K562 (cell line): ENCODE results near the gene IDUA. TPM values are rescaled to one million over a fixed set of nuclear protein-coding genes. Genes with fewer than 3 reads are reported as not detected.

Experiments used
- ATF7 ChIP-seq: fragments of 450-650 bp; IDR thresholded peaks from 2 replicates; pipeline ENCODE4 v1.7.1; 2014; ENCODE audit warnings: mild to moderate bottlenecking, moderate library complexity
- CEBPB ChIP-seq: fragments of 450-650 bp; IDR thresholded peaks from 2 replicates; pipeline ENCODE4 v1.6.1; 2016; ENCODE audit warnings: missing genetic modification characterization, missing compliant biosample characterization
- JUND ChIP-seq, 2 experiments: IDR thresholded peaks; 2 replicates in 1 of 2; 3 replicates in 1 of 2; pipeline ENCODE4 v1.6.1; 2011; ENCODE audit warnings: borderline replicate concordance in 2 of 2, low read depth in 2 of 2, low read length in 2 of 2, improper control_type of control experiment in 1 of 2, missing biosample characterization in 1 of 2, missing genetic modification characterization in 1 of 2, missing genetic modification reagents in 1 of 2
- MYNN ChIP-seq, 2 experiments: sonication (generic); formaldehyde crosslinking in 1 of 2; IDR thresholded peaks; 2 replicates each; pipeline versions ENCODE4 v1.5.0 to v1.6.1; 2016 to 2020; ENCODE audit warnings: antibody characterized with exemption in 1 of 2, missing genetic modification reagents in 1 of 2
- PRPF4 ChIP-seq: fragments of 200-400 bp; formaldehyde crosslinking; IDR thresholded peaks from one replicate; pipeline ENCODE4 v1.6.1; 2017; ENCODE audit warnings: low read length, low read depth, mild to moderate bottlenecking; ENCODE audit not compliant: insufficient read depth, poor library complexity, severe bottlenecking
- RBFOX2 ChIP-seq: fragments of 200-400 bp; formaldehyde crosslinking; IDR thresholded peaks from 2 replicates; pipeline ENCODE4 v1.6.1; 2017; ENCODE audit warnings: low read depth, mild to moderate bottlenecking, low read length, moderate library complexity
- TAF15 ChIP-seq: fragments of 200-400 bp; formaldehyde crosslinking; IDR thresholded peaks from 2 replicates; pipeline ENCODE4 v1.6.1; 2017; ENCODE audit warnings: mild to moderate bottlenecking, low read depth, low read length, moderate library complexity
- TRIM24 ChIP-seq, 2 experiments: fragments of 450-650 bp; IDR thresholded peaks; 2 replicates each; pipeline ENCODE4 v1.6.1; 2016
- ZBTB7A ChIP-seq: IDR thresholded peaks from 2 replicates; pipeline ENCODE4 v1.6.1; 2011; ENCODE audit warnings: low read depth, mild to moderate bottlenecking, low read length, moderate library complexity, borderline replicate concordance; ENCODE audit not compliant: control insufficient read depth
- ZFP30 ChIP-seq: fragments of 250-450 bp; sonication (Bioruptor Pico); IDR thresholded peaks from 2 replicates; pipeline ENCODE4 v1.8.0; 2022; ENCODE audit warnings: moderate library complexity, mild to moderate bottlenecking, inconsistent platforms, borderline replicate concordance
- ZNF263 ChIP-seq: sonication (generic); formaldehyde crosslinking; IDR thresholded peaks from 2 replicates; pipeline ENCODE4 v1.8.0; 2022; ENCODE audit warnings: mild to moderate bottlenecking, missing genetic modification reagents, borderline replicate concordance
- polyA plus RNA-seq, 8 experiments: library from polyadenylated mRNA; depleted of rRNA in 4 of 8; stranded (reverse) in 5 of 8; unstranded in 3 of 8; fragments of >200 nt; fragmentation: Nextera tagmentation in 2 of 8; fragmentation: Illumina TruSeq in 1 of 8; extraction: Ambion mirVana in 2 of 8; extraction: Trizol in 1 of 8; gene quantifications; 2 replicates each; pipeline versions ENCODE4 v1.2.1 to v1.2.3, GENCODE V29; 2011 to 2014; ENCODE audit warnings: inconsistent platforms in 1 of 8, missing spikeins in 1 of 8
- total RNA-seq, 7 experiments: library from RNA; depleted of rRNA in 6 of 7; stranded (reverse); fragments of >200 nt in 6 of 7; fragmentation: Illumina TruSeq in 2 of 7; extraction: Trizol in 2 of 7; gene quantifications; 2 replicates each; pipeline versions ENCODE4 v1.2.1 to v1.2.3, GENCODE V29; 2011 to 2021; ENCODE audit warnings: low replicate concordance in 1 of 7
- TF ChIP-seq, protein P1 (sequence below): sonication (generic); formaldehyde crosslinking; IDR thresholded peaks from 2 replicates; pipeline ENCODE4 v1.8.1; 2023; ENCODE audit warnings: mild to moderate bottlenecking, missing genetic modification reagents
- TF ChIP-seq, protein P2 (sequence below): fragments of 450-650 bp; formaldehyde crosslinking; conservative IDR thresholded peaks from 2 replicates; pipeline ENCODE4 v1.4.0; 2022; ENCODE audit warnings: mild to moderate bottlenecking, missing genetic modification characterization
- TF ChIP-seq, protein P3 (sequence below): IDR thresholded peaks from 2 replicates; pipeline ENCODE4 v1.6.1; 2016; ENCODE audit warnings: missing genetic modification characterization, missing compliant biosample characterization
- TF ChIP-seq, protein P4 (sequence below): sonication (generic); formaldehyde crosslinking; IDR thresholded peaks from 2 replicates; pipeline ENCODE4 v1.8.0; 2022; ENCODE audit warnings: mild to moderate bottlenecking, missing genetic modification reagents
- TF ChIP-seq, protein P5 (sequence below): fragments of 450-650 bp; IDR thresholded peaks from 2 replicates; pipeline ENCODE4 v1.6.1; 2016

Gene IDUA
- total and polyA plus RNA-seq, 9 of the 15 experiments (the other 6 are each of a cell fraction or from before 2014, with no cell fraction given): 0.04 to 16.1 (median 1.2) TPM

GRCh38 chr4:1041147-1041935 is 54.5 kb downstream of the IDUA start (continued):
- TF ChIP-seq, protein P1, sequence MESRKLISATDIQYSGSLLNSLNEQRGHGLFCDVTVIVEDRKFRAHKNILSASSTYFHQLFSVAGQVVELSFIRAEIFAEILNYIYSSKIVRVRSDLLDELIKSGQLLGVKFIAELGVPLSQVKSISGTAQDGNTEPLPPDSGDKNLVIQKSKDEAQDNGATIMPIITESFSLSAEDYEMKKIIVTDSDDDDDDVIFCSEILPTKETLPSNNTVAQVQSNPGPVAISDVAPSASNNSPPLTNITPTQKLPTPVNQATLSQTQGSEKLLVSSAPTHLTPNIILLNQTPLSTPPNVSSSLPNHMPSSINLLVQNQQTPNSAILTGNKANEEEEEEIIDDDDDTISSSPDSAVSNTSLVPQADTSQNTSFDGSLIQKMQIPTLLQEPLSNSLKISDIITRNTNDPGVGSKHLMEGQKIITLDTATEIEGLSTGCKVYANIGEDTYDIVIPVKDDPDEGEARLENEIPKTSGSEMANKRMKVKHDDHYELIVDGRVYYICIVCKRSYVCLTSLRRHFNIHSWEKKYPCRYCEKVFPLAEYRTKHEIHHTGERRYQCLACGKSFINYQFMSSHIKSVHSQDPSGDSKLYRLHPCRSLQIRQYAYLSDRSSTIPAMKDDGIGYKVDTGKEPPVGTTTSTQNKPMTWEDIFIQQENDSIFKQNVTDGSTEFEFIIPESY (CRISPR knock-in tag): peak; percentile 93
- no peak for TF ChIP-seq TRIM24 (IDR thresholded peaks at IDR 0.05)
- TF ChIP-seq, protein P2, sequence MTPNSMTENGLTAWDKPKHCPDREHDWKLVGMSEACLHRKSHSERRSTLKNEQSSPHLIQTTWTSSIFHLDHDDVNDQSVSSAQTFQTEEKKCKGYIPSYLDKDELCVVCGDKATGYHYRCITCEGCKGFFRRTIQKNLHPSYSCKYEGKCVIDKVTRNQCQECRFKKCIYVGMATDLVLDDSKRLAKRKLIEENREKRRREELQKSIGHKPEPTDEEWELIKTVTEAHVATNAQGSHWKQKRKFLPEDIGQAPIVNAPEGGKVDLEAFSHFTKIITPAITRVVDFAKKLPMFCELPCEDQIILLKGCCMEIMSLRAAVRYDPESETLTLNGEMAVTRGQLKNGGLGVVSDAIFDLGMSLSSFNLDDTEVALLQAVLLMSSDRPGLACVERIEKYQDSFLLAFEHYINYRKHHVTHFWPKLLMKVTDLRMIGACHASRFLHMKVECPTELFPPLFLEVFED (CRISPR knock-in tag): no peak
- no peak for TF ChIP-seq CEBPB (tag)
- peak; percentile 95 for TF ChIP-seq ZBTB7A
- TF ChIP-seq ATF7: peak; percentile 23; the same call in 1 of the 2 replicates
- no peak for TF ChIP-seq ZNF263 (CRISPR knock-in tag)
- TF ChIP-seq, protein P3, sequence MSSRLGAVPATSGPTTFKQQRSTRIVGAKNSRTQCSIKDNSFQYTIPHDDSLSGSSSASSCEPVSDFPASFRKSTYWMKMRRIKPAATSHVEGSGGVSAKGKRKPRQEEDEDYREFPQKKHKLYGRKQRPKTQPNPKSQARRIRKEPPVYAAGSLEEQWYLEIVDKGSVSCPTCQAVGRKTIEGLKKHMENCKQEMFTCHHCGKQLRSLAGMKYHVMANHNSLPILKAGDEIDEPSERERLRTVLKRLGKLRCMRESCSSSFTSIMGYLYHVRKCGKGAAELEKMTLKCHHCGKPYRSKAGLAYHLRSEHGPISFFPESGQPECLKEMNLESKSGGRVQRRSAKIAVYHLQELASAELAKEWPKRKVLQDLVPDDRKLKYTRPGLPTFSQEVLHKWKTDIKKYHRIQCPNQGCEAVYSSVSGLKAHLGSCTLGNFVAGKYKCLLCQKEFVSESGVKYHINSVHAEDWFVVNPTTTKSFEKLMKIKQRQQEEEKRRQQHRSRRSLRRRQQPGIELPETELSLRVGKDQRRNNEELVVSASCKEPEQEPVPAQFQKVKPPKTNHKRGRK (tag): no peak
- no peak for TF ChIP-seq TAF15
- no peak for TF ChIP-seq JUND (IDR thresholded peaks at IDR 0.05; ENCODE audit: borderline replicate concordance, low read depth, low read length)
- TF ChIP-seq JUND (tag; IDR thresholded peaks at IDR 0.05; ENCODE audit: borderline replicate concordance, low read depth, low read length): peak; percentile 31; the same call in 1 of the 3 replicates
- TF ChIP-seq MYNN (IDR thresholded peaks at IDR 0.05): no peak; the same call in 1 of the 2 replicates
- TF ChIP-seq MYNN (CRISPR knock-in tag; IDR thresholded peaks at IDR 0.05): no peak
- no peak for TF ChIP-seq ZFP30 (CRISPR knock-in tag)
- no peak for TF ChIP-seq PRPF4
- TF ChIP-seq, protein P4, sequence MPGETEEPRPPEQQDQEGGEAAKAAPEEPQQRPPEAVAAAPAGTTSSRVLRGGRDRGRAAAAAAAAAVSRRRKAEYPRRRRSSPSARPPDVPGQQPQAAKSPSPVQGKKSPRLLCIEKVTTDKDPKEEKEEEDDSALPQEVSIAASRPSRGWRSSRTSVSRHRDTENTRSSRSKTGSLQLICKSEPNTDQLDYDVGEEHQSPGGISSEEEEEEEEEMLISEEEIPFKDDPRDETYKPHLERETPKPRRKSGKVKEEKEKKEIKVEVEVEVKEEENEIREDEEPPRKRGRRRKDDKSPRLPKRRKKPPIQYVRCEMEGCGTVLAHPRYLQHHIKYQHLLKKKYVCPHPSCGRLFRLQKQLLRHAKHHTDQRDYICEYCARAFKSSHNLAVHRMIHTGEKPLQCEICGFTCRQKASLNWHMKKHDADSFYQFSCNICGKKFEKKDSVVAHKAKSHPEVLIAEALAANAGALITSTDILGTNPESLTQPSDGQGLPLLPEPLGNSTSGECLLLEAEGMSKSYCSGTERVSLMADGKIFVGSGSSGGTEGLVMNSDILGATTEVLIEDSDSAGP (CRISPR knock-in tag): no peak
- TF ChIP-seq, protein P5, sequence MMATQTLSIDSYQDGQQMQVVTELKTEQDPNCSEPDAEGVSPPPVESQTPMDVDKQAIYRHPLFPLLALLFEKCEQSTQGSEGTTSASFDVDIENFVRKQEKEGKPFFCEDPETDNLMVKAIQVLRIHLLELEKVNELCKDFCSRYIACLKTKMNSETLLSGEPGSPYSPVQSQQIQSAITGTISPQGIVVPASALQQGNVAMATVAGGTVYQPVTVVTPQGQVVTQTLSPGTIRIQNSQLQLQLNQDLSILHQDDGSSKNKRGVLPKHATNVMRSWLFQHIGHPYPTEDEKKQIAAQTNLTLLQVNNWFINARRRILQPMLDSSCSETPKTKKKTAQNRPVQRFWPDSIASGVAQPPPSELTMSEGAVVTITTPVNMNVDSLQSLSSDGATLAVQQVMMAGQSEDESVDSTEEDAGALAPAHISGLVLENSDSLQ: peak; percentile 37; the same call in 1 of the 2 replicates
- peak; percentile 48; the same call in 1 of the 2 replicates for TF ChIP-seq RBFOX2
